Prostate gland (tissue), 2 donors: ENCODE measurements around the gene MACIR.

Source experiments
- POLR2A ChIP-seq: fragments of 450-650 bp; IDR thresholded peaks from one replicate; pipeline ENCODE4 v1.6.1; 2016; ENCODE audit warnings: antibody characterized with exemption, mild to moderate bottlenecking
- POLR2AphosphoS5 ChIP-seq: sonication (generic); formaldehyde crosslinking; IDR thresholded peaks from one replicate; pipeline ENCODE4 v1.6.1; 2017; ENCODE audit warnings: antibody characterized with exemption
- TF ChIP-seq, protein P1 (sequence below), 4 experiments: fragments of 200-600 bp in 2 of 4; fragments of 450-650 bp in 2 of 4; sonication (generic) in 2 of 4; IDR thresholded peaks; 1 replicate in 3 of 4; 2 replicates in 1 of 4; pipeline ENCODE4 v1.5.1; 2016 to 2019; ENCODE audit warnings: antibody characterized with exemption in 4 of 4, mild to moderate bottlenecking in 2 of 4, moderate library complexity in 2 of 4

DNA sequence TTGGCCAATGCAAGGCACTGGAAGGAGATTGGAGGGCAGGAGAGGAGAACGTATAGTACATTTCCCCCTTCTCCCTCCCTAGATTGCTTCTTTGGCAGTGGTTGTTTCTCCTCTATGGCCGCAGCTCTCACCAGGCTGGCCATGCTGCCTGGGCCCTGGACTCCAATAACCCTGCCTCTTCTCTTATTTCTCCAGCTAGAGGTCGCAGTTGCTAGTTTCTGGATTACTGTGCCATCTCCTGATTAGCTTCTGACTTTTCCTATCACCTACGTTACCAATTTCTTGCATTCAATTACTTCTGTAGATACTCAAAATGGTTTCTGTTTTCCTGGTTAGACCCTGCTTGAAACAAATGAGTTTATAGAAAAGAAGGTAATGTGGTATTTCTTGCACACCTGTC is 2.4 kb upstream of the MACIR start:
- TF ChIP-seq, protein P1, sequence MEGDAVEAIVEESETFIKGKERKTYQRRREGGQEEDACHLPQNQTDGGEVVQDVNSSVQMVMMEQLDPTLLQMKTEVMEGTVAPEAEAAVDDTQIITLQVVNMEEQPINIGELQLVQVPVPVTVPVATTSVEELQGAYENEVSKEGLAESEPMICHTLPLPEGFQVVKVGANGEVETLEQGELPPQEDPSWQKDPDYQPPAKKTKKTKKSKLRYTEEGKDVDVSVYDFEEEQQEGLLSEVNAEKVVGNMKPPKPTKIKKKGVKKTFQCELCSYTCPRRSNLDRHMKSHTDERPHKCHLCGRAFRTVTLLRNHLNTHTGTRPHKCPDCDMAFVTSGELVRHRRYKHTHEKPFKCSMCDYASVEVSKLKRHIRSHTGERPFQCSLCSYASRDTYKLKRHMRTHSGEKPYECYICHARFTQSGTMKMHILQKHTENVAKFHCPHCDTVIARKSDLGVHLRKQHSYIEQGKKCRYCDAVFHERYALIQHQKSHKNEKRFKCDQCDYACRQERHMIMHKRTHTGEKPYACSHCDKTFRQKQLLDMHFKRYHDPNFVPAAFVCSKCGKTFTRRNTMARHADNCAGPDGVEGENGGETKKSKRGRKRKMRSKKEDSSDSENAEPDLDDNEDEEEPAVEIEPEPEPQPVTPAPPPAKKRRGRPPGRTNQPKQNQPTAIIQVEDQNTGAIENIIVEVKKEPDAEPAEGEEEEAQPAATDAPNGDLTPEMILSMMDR (IDR thresholded peaks at IDR 0.05), result no peak
- TF ChIP-seq POLR2A (no peak), POLR2AphosphoS5 (no peak)
